Endothelial cell of umbilical vein (primary cell): ENCODE results near the gene EPB41L2.

Source experiments
- CTCF ChIP-seq, 2 donors: IDR thresholded peaks; 1 replicate in 1 of 2; 2 replicates in 1 of 2; pipeline ENCODE4 v1.5.1; 2011; ENCODE audit warnings: low read length in 2 of 2, mild to moderate bottlenecking in 2 of 2, moderate library complexity in 2 of 2, control low read depth in 1 of 2, inconsistent platforms in 1 of 2, low read depth in 1 of 2; ENCODE audit not compliant: insufficient read depth in 1 of 2; ENCODE audit errors: extremely low read depth in 1 of 2
- EZH2 ChIP-seq: IDR thresholded peaks from 2 replicates; pipeline ENCODE4 v1.6.1; 2012; ENCODE audit warnings: borderline replicate concordance, low read depth, mild to moderate bottlenecking, moderate library complexity, low read length, inconsistent platforms; ENCODE audit not compliant: severe bottlenecking
- FOS ChIP-seq: IDR thresholded peaks from 2 replicates; pipeline ENCODE4 v1.6.1; 2011; ENCODE audit warnings: mild to moderate bottlenecking, low read length, moderate library complexity, borderline replicate concordance; ENCODE audit not compliant: insufficient read depth
- GATA2 ChIP-seq: IDR thresholded peaks from 2 replicates; pipeline ENCODE4 v1.7.0; 2011; ENCODE audit warnings: low read depth, mild to moderate bottlenecking, moderate library complexity, mixed read lengths, low read length; ENCODE audit not compliant: insufficient read length, insufficient read depth
- JUN ChIP-seq: IDR thresholded peaks from 2 replicates; pipeline ENCODE4 v1.6.1; 2011; ENCODE audit warnings: borderline replicate concordance, low read depth; ENCODE audit not compliant: insufficient read length, insufficient read depth
- MAX ChIP-seq: IDR thresholded peaks from 2 replicates; pipeline ENCODE4 v1.6.1; 2011; ENCODE audit not compliant: insufficient read depth, insufficient read length
- MYC ChIP-seq: IDR thresholded peaks from one replicate; pipeline ENCODE4 v1.6.1; 2011; ENCODE audit warnings: mild to moderate bottlenecking, low read depth, low read length
- POLR2A ChIP-seq: IDR thresholded peaks from 2 replicates; pipeline ENCODE4 v1.6.1; 2012; ENCODE audit warnings: low read depth, mild to moderate bottlenecking, control low read depth, low read length
- POLR2AphosphoS5 ChIP-seq: IDR thresholded peaks from 2 replicates; pipeline ENCODE4 v1.6.1; 2012; ENCODE audit warnings: low read depth, mild to moderate bottlenecking, control low read depth, low read length, moderate library complexity; ENCODE audit not compliant: insufficient read depth

- TF ChIP-seq CTCF (IDR thresholded peaks at IDR 0.05; ENCODE audit: extremely low read depth in 1 of 2, insufficient read depth in 1 of 2, low read depth in 1 of 2, low read length in 2 of 2) (no peak), MAX (no peak), FOS (no peak), POLR2AphosphoS5 (no peak), POLR2A (no peak), MYC (no peak), EZH2 (no peak), GATA2 (no peak), JUN (no peak)
Observed at GRCh38 chr6:131067521-131067920, 4.5 kb upstream of the EPB41L2 start.
